Measurements from ENCODE around the gene TARDBP.
"Not testable (repeated sequence)": the region's sequence is repeated elsewhere in the genome, so short reads cannot be mapped to it uniquely, and the experiment has no call there.

Gene TARDBP

GRCh38 chr1:11071463-11072215 is 59.2 kb downstream of the TARDBP start:
- Mint-ChIP-seq H3K4me1 (no peaks in the 10 kb centered on the region), H3K4me3 (no peak overlapping the region), H3K27me3 (ENCODE audit: low read depth) (no peaks in the 10 kb centered on the region), H3K36me3 (ENCODE audit: low read depth) (peaks cover 73% of the 10 kb centered on the region), H3K27ac (no peak overlapping the region), H3K9me3 (no peaks in the 10 kb centered on the region)
- no peak for TF ChIP-seq CTCF (IDR thresholded peaks at IDR 0.05; ENCODE audit: unreplicated experiment in 3 of 3)

- H3K27ac Mint-ChIP-seq = no peak overlapping the region
- H3K4me3 Mint-ChIP-seq = no peak overlapping the region
- H3K27me3 Mint-ChIP-seq (ENCODE audit: low read depth) = no peaks in the 10 kb centered on the region
- H3K4me1 Mint-ChIP-seq = no peaks in the 10 kb centered on the region
- peaks cover 75% of the 10 kb centered on the region for H3K36me3 Mint-ChIP-seq (ENCODE audit: low read depth)
- no peaks in the 10 kb centered on the region for H3K9me3 Mint-ChIP-seq
- TF ChIP-seq CTCF (IDR thresholded peaks at IDR 0.05; ENCODE audit: unreplicated experiment in 3 of 3) = no peak
Measured at GRCh38 chr1:11072216-11072917, 59.9 kb downstream of the TARDBP start.

GRCh38 chr1:11073398-11073797 is 60.9 kb downstream of the TARDBP start:
- H3K27me3 Mint-ChIP-seq (ENCODE audit: low read depth); H3K4me1 Mint-ChIP-seq; H3K4me3 Mint-ChIP-seq; H3K9me3 Mint-ChIP-seq; H3K27ac Mint-ChIP-seq: not testable (repeated sequence)
- peaks cover 72% of the 10 kb centered on the region for H3K36me3 Mint-ChIP-seq (ENCODE audit: low read depth)
